Heart left ventricle (tissue), 13 donors: ENCODE results near the gene HIVEP2.

Experiments used
- POLR2A ChIP-seq, 2 donors: fragments of 450-650 bp; IDR thresholded peaks; one replicate each; pipeline ENCODE4 v1.6.1; 2017; ENCODE audit warnings: antibody characterized with exemption in 2 of 2, mild to moderate bottlenecking in 2 of 2, moderate library complexity in 2 of 2
- TF ChIP-seq, protein P1 (sequence below), 12 donors: fragments of 200-600 bp; sonication (generic) in 4 of 12; IDR thresholded peaks; one replicate each; pipeline versions ENCODE4 v1.5.0 to v1.8.0; 2018 to 2022; ENCODE audit warnings: antibody characterized with exemption in 12 of 12, mild to moderate bottlenecking in 5 of 12
- donor health status: ischemic (EF 13 %, LVEDD 7.1; RV severe dilation, severe dysfunction).
- donor health status: DM: no; HTN: yes; CAD: no.
- donor health status: DM: no; HTN: no; CAD: no.
- donor health status: ischemic (EF 25% LVEDD 6.9; RV normal size, moderate dysfunction).
- donor health status: ischemic (EF 25% LVEDD 5.7; RV mildly dilated, moderate dysfunction).
- donor health status: ischemic (EF 35%, LVEDD 5.7; RV mildly dilated, moderate dysfunction).
- donor health status: nonischemic (EF 11% LVEDD 7.7; RV severe dilation, severe dysfunction).
- donor health status: DM: yes; HTN: yes; CAD: no.
- donor health status: PGD.
- donor health status: ischemic (EF 29% LVEDD 5.4; RV normal size, mild dysfunction).
- donor health status: nonischemic (EF 23%, LVEDD 6.1; RV moderate dilation, normal function).

GRCh38 chr6:142722841-142723240 lies 222.1 kb downstream of the HIVEP2 start:
- TF ChIP-seq, protein P1, sequence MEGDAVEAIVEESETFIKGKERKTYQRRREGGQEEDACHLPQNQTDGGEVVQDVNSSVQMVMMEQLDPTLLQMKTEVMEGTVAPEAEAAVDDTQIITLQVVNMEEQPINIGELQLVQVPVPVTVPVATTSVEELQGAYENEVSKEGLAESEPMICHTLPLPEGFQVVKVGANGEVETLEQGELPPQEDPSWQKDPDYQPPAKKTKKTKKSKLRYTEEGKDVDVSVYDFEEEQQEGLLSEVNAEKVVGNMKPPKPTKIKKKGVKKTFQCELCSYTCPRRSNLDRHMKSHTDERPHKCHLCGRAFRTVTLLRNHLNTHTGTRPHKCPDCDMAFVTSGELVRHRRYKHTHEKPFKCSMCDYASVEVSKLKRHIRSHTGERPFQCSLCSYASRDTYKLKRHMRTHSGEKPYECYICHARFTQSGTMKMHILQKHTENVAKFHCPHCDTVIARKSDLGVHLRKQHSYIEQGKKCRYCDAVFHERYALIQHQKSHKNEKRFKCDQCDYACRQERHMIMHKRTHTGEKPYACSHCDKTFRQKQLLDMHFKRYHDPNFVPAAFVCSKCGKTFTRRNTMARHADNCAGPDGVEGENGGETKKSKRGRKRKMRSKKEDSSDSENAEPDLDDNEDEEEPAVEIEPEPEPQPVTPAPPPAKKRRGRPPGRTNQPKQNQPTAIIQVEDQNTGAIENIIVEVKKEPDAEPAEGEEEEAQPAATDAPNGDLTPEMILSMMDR (IDR thresholded peaks at IDR 0.05), result no peak
- TF ChIP-seq POLR2A (IDR thresholded peaks at IDR 0.05), result no peak
